LNCAP (cell line): Measurements from ENCODE around the gene MVD.

ENCODE experiments used
- TF ChIP-seq, protein P1 (sequence below): fragments of 450-650 bp; IDR thresholded peaks from 2 replicates; pipeline ENCODE4 v1.5.1; 2017; ENCODE audit warnings: mild to moderate bottlenecking

The MVD gene

DNA sequence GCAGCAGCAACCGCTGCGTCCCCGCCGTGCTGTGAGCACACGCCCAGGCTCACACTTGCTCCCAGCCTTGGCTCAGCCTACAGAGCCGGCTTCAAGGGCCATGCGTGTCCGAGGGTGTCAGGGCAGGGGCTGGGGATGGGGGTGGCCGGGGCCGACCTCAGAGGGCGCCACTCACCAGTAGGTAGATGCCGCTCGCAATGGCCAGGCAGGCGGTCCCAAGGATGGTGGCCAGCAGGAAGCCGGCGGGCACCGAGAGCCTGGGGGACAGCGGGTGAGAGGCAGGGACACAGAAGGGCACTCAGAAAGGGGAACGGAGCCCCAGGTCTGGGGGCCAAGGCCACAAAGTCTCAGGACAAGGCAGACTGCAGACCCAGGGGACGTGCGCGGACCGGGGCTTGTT, 16.9 kb downstream of the MVD start:
- TF ChIP-seq, protein P1, sequence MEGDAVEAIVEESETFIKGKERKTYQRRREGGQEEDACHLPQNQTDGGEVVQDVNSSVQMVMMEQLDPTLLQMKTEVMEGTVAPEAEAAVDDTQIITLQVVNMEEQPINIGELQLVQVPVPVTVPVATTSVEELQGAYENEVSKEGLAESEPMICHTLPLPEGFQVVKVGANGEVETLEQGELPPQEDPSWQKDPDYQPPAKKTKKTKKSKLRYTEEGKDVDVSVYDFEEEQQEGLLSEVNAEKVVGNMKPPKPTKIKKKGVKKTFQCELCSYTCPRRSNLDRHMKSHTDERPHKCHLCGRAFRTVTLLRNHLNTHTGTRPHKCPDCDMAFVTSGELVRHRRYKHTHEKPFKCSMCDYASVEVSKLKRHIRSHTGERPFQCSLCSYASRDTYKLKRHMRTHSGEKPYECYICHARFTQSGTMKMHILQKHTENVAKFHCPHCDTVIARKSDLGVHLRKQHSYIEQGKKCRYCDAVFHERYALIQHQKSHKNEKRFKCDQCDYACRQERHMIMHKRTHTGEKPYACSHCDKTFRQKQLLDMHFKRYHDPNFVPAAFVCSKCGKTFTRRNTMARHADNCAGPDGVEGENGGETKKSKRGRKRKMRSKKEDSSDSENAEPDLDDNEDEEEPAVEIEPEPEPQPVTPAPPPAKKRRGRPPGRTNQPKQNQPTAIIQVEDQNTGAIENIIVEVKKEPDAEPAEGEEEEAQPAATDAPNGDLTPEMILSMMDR, result no peak

DNA sequence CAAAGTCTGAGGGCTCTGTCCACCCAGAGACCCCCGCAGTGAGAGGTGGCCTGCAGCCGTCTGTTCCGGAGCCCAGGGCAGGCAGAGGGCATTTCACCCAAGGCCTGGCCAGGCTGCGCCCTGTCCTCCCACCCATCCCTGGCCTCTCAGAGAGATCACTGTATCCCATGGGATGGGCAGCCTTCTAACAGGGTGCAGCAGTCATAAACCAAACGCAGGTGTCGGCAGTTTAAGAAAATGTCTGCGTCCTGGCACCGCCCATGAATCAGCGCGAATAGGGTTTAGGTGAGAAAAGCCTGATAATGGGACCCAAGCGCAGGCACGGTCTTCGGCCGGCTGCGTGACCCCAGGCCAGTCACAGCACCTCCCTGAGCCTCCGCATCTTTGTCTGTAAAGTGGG, 17.4 kb downstream of the MVD start:
- TF ChIP-seq, protein P1, result no peak

DNA sequence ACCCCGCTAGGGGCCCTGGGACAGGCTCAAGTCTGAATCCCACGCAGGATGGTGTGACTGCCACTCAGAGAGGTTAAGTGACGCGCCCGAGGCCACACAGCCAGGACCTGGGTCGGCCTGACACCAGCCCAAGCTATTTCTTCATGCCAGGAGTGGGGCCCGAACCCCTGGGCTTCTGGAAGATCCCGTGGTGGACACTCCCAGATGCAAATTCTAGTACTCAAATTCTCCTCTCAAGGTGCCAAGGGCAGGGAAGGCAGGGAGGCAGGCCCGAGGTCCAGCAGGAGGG, 19.3 kb downstream of the MVD start:
- TF ChIP-seq, protein P1, result no peak

DNA sequence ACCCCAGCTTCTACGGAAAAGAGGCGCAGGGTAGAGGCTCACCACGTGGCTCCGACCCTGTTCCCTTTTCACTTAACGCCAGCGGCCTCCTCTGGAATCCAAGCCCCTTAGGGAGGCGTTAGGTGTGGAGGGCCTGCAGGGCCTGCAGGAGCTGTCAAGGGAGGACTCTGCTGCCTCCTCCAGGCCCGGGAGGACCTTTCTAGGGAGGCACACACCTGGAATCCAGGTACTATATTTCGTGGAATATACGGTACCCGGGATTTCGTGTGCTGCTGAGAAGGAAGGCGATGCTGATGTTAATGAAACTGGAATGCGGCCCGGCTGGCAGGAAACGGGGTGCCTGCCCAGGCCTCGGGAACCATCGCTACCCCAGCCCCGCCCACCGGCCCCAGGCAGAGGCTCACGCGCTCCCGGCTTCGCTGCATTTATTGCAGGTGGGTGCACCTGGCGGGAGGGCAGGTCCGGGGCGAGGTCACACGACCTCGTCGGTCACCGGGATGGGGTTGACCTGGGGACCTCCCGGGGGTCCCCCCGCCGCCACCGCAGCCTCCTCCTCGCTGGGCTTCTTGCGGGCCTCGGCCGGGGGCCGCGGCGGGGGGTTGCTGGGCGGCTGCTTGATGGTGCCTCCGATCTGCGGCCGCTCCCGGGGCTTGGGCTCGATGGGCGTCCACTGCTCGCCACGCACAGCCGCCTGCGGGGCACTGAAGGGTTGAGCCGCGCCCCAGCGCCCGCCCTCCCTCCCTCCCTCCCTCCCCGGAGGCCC, 19.8 kb downstream of the MVD start:
- TF ChIP-seq, protein P1, result no peak

DNA sequence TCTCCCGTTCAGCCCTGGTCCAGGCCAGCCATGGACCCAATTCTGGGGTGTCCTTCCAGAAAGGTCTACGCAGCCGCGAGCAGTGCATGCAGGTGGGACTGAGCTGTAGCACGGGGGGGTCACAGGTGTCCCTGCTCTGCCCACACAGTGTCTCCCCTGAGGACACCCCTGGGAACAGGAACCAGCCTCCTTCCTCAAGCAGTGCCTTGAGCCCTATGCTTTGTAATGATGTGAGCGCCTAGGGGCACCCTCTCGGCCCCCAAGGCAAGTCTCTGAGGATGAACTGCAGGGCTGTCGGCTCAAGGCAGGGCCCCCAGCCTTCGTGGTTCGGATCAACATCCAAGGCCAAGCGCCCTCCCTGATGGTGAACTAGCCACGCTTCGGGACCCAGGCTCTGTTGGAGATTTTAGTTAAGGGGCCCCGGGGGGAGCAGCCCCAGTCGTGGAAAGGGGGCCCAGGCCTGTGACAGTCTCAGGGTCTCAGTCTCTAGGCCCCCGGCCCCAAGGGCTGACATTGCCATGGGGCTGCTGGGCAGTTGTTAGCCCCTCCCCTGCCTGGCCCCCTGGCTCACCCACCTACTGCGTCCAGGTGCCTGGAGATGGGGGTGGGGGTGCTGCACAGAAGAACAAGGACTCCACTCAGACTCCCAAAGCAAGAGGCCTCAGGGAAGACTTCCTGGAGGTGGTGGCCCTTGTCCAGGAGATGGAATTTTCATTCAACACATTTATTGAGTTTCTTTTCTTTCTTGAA, 22.2 kb downstream of the MVD start:
- TF ChIP-seq, protein P1, result no peak

DNA sequence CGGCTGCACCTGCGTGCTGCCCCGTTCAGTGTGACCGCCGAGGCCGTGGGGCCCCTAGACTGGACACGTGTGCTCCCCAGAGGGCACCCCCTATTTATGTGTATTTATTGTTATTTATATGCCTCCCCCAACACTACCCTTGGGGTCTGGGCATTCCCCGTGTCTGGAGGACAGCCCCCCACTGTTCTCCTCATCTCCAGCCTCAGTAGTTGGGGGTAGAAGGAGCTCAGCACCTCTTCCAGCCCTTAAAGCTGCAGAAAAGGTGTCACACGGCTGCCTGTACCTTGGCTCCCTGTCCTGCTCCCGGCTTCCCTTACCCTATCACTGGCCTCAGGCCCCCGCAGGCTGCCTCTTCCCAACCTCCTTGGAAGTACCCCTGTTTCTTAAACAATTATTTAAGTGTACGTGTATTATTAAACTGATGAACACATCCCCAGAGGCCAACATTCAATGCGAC, 22.8 kb downstream of the MVD start:
- TF ChIP-seq, protein P1, result no peak

DNA sequence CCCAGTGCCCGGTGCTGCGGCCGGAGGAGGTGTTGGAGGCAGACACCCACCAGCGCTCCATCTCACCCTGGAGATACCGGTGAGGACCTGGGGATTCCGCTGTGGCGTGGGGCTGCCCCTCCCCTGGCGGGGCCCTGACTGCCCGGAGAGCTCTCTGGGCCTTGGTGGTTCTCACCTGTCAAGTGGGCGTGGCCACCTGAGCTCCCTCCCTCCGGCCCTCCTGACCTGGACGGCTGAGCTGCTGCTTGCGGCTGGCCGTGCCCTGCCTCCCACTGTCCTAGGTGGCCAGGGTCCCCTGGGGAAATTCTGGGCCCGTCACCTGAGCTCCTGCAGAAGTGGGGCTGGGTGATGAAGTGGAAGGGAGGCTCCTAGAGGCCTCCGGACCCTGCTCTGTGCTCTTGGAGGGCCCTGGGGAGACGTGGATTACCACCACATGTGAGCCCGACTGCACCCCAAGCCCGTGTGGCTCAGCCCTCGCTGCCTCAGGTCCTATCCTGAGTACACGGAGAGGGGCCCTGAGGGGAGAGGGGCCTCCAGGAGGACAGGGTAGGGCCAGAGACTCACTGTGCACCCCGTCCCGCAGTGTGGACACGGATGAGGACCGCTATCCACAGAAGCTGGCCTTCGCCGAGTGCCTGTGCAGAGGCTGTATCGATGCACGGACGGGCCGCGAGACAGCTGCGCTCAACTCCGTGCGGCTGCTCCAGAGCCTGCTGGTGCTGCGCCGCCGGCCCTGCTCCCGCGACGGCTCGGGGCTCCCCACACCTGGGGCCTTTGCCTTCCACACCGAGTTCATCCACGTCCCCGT, 23.5 kb downstream of the MVD start:
- TF ChIP-seq, protein P1, result no peak
